HS-5 (cell line): Measurements from ENCODE around the gene TSN.

Experiments used
- DNase-seq: peaks from one replicate; pipeline ENCODE4 v3.0.0-alpha.2; 2012; ENCODE audit warnings: low read depth

TSN gene

DNA sequence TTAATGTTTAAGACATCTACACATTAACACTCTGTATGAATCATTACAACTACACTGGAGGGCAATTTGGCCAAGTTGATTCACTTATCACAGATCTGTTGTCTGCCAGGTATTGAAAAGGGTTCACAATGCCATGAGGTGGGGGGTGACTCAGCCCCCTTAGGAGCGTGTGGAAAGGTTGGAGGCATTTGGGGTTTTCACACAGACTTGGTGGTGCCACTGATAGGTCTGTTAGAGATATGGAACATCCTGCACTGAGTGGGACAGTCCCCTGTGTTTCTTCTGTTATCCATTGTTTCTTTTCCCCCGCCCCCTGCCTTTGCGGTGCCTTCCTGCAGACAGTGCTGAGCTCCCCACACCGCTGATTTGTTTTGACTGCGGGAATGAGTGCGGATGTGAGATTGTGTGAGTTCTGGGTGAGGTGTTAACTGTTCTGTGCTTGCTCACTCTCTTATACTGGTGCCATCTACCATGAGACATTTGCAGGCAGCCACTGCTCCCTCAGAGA, 9.3 kb upstream of the TSN start:
- no peak for DNase-seq

DNA sequence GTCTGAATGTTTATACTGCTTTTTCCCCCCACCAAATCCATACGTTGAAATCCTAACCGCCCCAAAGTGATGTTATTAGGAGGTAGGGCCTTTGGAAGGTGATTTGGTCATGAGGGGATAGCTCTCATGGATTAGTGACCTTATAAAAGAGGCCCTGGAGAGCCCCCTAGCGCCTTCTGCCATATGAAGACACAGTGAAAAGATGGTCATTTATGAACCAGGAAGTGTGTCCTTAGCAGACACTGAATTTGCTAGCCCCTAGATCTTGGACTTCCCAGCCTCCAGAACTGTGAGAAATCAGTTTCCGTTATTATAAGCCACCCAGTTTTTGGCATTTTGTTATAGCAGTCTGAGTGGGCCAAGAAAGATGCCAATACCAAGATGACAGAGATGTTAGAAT, 7.2 kb upstream of the TSN start:
- no peak for DNase-seq

DNA sequence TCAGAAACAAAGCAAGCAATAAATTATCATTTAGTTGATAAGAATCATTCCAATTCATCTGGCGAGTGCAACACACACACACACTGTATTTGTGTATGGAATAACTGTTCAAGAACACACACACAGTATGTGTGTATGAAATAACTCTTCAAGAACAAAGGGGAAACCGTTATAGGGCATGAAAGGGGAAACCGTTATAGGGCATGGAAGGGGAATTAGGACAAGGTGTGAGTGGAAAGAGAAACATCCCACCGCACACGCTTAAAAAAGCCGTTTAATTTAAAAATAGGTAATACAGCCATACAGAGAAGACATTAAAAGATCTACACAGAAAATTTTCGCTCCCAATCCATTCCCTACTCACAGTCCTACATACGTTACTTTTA, 607 bp upstream of the TSN start:
- no peak for DNase-seq

DNA sequence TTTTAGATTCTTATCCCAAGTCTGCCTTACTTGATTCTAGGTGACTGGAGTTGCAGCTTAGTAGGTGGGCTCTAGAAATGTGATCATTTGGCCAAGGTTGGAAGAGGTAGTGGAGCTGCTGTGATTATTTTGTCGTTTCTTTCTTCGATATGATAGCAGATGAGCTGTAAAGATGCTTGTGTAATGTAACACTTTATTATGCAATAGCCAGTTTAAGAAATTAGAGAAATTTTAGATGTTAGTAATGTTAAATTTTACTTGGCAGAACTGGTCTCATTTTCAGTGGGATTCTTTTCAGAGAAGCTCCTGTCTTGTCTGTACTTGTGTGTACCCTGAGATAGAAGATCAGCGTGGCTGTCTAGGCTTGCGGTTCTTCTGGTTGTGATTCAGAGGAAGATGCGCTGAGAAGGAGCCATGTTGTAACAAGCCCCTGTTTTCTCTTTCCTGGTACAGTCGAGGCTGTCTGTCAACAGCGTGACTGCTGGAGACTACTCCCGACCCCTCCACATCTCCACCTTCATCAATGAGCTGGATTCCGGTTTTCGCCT, 9.3 kb downstream of the TSN start:
- no peak for DNase-seq

DNA sequence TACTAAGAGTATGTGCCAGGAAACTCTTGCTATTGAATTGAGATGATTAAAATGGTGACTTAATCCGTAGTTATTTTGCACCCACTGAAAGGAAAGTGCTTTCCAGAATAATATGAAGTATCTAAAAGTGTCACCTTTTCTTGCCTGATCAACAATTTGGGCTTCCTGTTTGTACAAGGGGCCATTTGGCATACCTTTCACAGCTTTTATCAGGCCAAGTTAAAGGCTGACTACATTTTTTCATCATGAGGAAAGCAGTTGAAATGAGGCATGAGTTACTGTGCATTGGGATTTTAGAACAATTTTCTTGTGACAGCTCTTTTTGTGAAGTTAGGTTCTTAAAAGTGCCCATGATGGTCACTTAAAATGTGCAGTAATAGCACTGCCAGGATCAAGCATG, 11.2 kb downstream of the TSN start:
- DNase-seq, result no peak

DNA sequence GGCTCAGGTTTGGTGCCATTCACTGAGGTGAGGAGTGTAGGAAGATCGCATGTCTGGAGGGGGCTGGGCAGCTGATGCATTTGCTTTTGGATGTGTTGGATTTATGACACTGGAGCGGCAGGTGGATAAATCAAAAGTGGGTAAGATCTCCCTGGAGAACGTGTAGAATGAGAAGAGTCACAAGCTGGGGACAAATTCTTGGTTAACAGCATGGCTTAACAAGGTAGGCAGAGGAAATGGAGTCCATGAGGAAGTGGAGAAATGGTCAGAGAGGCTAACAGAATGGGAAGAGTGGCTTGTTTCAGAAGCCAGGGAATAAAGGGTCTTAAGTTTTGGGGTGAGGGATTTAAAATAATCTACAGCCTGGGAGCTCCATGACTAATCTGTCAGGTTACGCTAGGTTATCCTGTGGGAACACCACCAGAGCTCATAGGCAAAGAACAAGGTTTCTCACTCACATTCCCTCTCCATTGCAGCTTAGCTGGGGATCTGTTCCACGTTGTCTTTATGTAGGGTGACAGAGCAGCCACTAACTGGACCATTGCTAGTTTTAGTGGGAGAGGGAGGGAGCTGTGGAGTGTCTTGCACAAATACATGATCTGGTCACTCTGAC, 12.8 kb downstream of the TSN start:
- DNase-seq, result no peak

DNA sequence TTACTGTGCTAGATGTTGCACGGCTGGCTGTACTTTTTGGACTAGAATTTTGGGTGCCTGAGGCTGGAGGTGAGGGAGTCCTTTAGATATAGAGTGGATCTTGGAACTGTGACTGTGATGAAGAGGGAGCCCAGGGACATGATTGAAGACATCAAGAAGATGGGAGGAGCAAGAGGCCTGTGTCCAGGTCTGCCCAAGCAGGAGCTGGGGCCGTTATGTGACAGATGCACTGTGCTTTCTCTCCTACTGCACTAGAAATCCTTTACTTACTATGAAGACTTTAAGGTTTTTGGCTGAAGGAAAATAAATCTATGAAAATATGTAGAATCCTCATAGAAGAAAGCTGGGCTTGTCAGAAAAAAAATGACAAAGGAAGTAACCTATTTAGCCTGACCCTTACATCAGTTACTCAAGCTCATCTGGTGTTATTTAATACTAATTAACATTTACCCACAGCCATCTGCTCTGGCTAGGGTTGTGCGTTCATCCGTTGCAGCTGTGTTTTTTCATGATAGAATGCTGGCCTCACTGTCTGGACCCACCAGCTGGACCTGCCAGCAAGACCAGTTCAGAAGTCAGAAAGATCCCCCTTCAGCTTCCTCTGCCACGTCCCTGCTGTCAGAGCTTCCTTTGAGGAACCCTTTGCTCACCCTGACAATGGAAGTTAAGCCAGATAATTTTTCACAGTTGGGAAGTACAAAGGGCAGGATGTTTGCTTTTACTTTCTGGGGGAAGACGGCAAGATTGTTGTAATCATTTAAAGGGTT, 16.7 kb downstream of the TSN start:
- no peak for DNase-seq

DNA sequence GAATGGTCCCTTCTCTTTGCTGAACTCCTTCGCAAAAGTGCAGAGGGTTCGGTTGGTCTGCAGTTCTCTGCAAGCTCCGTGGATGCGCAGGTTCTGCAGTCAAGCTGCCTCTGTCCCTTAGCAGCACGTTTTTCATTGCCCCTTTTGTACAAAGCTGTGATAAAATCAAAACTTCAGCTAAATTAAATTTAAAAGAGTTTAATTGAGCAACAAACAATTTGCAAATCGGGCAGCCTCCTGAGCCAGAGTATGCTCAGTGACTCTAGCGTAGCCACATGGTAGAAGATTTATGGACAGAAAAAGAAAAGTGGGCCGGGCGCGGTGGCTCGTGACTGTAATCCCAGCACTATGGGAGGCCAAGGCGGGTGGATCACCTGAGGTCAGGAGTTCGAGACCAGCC, 18.8 kb downstream of the TSN start:
- no peak for DNase-seq

DNA sequence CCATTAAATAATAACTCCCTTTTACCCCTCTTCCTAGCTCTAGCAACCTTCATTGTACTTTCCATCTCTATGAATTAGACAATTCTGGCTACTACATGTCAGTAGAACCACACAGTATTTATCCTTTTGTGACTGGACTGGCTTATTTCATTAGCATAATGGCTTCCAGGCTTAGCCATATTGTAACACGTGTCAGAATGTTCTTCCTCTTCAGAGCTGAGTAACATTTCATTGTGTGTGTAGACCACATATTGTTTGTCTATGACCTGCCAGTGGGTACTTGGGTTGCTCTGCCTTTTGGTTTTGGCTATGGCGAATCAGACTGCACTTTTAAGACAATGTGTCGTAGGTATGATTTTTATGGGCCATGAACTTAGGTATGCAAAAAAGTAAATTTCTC, 20.9 kb downstream of the TSN start:
- DNase-seq, result no peak

DNA sequence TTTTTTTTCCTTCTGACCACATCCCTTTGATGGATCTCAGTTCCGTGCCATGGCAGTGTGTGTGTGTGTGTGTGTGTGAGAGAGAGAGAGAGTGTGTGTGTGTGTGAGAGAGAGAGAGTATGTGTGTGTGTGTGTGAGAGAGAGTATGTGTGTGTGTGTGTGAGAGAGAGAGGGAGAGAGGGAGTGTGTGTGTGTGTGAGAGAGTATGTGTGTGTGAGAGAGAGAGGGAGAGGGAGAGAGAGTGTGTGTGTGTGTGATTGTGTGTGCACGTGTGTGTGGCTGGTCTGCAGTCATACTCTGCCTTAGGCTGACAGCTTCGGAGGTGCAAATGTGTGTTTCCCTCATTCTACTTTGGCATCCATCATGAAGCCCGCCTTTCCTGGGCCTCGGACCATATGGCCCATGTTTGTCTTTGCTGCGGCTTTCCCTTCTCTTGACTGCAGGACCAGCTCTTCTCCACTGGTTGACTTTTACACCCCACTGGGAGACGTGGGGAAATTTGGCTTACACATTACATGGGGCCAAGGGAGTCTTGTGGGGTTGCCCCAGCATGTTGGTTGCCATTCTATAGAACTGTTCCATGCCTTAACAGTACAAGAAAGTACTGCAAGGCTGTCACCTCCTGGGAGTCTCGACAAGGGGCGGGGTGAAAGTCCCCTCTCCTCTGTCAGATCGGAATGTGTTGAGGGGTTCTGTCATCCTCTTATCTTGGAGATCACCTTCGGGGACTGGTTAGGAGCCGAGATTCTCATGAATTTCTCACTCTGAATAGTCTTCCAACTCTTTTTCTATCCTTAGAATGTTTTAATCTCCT, 21.6 kb downstream of the TSN start:
- no peak for DNase-seq

DNA sequence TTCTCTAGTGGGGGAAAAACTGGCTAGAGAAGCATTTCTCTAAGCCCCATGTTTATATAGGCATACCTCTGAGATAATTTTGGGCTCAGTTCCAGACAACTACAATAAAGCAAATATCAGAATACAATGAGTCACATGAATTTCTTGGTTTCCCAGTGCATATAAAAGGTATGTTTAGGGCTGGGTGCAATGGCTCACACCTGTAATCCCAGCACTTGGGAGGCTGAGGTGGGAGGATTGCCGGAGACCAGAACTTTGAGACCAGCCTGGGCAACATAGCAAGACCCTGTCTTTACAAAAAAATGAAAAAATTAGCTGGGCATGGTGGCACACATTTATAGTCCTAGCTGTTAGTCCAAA, 22.2 kb downstream of the TSN start:
- DNase-seq, result no peak

DNA sequence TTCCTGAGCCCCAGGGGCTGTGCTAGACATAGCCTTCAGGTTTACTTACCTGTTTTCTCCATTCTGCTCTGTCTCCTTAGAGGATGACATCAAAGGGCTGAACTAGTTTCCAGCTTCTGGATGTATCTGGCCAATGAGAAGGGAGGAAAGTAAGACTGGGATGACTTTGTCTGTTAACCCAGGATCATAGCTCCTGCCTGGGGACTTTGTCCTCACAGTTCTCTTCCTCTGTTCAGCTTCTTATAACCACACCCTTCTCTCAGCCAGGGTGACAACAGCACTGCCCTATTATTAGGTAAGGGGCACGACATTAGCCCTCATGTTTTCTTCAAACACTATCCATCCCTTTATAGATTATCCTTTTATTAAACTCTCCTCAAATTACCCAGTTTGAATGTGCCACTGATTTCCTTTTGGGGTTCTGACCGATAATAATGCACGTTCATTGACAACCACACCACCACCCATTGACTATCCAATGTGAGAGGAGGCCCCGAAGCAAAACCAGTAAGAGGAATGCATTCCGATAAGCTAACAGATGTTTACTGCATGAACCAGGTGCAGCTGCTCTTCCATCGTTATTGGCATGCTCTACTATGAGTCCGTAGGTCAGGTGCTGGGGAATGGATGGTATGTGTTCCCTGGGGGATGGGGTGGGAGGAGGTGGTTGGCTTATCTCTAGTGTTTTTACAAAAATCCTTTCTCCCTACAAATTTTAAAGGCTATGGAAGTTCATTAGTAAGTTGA, 23.5 kb downstream of the TSN start:
- no peak for DNase-seq

DNA sequence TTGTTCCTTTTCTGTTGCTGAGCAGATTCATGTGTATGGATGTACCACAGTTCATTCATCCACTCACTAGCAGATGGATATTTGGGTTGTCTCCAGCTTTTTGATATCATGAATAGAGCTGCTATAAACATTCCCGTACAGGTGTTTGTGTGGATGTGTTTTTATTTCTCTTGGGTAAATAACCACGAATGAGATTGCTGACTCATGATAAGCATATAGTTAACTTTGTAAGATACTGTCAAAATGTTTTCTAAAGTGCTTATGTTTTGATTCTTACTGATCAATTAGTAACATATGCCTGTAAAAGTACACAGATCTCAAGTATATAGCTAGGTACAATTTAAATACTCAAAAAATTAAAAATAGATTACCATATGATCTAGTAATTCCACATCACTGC, 27.7 kb downstream of the TSN start:
- no peak for DNase-seq

DNA sequence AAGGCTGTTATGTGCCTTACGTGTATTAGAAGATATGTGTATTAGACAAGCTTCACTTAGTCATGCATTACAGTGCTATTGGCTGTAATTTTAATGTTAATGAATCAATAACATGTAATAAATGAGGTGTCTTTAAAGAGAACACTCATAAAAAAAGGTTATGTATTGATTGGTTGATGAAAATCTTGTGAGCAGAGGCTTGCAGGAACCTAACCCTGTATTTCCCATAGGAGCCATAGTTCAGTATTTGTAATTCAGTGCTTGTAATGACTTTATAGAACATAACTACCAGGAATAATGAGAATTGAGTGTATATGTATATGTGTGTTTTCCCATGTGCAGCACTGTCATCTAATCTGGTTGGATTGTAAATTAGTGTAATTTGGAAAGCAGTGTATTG, 33.2 kb downstream of the TSN start:
- DNase-seq, result no peak

DNA sequence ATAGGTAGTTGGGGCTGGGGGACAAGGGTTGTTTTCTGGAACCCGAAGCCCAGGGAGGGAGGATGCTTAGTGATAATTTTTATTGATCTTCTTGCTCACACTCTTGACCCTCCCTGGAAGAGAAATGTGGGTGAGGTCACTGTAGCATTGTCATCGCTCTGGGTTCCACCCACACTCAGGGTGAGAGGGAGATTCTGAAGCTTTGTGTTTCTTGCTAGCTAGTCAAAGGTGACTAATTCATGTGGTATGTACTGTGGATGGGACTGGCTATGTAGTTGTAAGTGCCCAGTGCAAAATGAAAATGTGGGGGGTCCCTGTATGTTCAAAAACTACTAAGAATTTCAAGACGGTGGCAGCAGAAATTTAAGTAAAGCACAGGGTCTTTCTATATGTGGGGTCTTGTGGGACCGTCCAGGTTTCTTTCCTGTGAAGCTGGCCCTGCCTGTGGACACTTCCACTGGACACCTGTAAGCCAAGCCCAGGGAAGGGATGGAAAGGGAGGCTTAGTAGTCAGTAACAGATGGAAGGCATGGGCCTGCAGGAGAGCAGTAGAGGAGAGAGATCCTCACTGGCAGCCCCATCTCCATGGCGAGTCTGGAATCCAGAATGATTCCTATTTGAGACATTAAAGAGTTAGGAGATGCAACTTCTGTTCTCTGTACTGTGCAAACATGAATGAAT, 35.0 kb downstream of the TSN start:
- DNase-seq, result peak; percentile 93

DNA sequence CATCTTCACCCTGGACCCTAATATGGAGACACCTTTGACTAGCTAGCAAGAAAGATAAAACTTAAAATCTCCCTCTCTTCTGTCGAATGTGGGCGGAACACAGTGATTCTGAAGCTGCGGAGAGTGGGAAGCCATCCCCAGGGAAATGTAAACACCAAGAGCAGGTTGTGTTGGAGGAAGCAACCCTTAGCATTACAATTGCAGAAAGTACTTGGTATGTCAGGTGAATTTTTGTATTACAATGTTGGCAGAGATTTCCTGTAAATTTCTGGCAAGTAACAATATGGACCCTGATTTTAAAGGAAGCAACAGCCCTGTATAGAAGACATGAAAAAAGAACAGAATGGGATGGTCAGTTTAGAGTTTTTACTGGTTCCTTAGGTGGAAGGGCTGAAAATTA, 35.8 kb downstream of the TSN start:
- DNase-seq, result no peak

DNA sequence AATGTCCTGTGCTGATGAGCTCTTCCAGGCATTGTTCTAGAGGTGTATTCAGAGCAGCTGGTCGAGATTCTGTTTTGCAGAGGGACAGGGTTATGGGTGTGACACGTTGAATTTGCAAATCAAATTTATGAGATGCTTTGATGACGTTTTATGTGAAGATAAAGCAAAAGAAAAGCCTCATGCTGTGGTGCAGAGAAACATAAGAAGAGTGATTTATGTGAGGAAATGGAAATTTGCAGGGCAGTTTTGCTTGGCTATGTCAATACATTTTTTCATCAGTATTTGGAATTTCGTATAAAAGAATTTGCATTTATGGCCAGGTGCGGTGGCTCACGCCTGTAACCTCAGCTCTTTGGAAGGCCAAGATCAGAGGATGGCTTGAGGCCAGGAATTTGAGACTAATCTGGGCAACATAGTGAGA, 36.4 kb downstream of the TSN start:
- no peak for DNase-seq

DNA sequence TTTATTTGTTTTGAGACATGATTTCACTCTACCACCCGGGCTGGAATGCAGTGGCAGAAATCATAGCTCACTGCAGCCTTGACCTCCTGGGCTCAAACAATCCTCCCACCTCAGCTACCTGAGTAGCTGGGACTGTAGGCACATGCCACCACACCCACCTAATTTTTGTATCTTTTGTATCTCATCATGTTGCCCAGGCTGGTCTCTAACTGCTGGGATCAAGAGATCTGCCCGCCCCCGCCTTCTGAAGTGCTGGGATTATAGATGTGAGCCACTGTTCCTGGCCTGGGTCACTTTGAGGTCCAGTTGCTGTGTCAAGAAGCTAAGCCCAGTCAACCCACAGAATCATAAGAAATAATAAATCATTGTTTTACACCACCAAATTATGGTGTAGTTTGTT, 38.4 kb downstream of the TSN start:
- DNase-seq, result no peak

DNA sequence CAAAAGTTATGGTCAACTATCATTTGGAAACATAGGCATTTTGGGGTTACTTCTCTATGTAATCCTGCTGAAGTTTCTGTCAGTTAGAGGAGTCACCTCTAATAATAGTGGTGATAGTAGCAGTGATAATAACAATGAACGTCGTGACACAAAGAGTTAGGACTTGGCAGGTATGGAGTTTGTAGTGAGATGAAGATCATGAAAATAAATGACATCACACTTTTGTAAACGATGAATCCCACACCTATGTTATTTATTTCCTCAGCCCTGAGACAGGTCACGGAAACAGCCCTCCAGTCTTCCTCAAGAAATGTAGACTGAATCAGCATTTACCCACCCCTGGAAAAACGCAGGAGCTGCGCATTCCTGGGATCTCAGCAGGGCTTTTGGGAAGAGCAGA, 38.8 kb downstream of the TSN start:
- DNase-seq, result no peak

DNA sequence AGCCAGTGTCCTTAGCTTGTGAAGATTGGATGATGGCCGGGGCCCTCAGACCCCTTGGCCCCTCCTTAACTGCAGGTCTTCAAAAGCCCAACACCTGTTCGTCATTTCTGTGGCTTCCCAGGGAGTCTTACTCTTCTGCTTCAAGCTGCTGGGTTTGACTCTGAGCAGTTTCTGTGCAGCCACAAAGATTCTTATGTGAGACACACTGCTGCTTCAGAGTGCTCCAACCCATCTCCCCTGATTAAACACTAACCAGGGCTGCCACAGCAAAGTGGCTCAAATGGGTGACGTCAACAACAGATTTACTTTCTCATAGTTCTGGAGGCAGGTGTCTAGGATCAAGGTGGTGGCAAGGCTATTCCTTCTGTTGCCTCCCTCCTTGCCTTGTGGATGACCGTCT, 40.8 kb downstream of the TSN start:
- DNase-seq, result no peak

DNA sequence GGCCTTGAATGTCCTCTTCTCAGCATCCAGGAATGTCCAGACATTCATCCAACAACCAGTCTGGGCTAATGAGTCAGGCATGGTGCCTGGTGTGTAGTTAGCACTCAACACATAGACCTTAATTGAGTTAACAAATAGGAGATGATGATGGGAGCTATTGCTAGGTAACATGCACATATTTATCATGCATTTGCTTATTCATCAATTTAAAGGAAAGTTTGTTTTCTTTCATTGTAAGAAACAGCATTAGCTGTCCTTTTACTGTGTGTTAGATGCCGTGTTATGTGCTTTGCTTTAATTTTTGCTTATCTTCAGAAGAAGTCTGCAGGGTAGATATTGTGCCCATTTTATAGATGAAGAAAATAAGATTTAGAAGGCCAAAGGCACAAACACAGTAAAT, 43.2 kb downstream of the TSN start:
- no peak for DNase-seq

DNA sequence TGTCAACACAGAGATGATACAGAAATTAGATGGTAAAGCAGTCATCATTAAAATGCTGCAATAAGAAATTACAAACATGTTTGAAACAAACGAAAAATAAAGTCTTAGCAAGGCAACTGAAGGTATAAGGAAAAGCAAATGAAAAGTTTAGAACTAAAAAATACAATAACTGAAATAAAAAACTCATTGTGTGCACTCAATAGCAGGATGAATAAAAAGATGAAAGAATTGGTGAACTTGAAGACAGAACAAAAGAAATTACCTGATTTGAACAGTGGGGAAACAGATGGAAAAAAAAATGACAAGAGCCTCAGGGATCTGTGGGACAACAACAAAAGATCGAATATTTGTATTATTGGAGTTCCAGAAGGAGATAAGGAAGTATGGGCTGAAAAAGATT, 46.5 kb downstream of the TSN start:
- no peak for DNase-seq
